Stimulated activated CD8-positive, alpha-beta memory T cell treated with anti-CD3 and anti-CD28 coated beads, Interleukin-15, amount 100 ng/mL, for 1 hour (primary cell): ENCODE results near the gene SRSF1.
"Not testable (repeated sequence)": the region's sequence is repeated elsewhere in the genome, so short reads cannot be mapped to it uniquely, and the experiment has no call there.

Source experiments
- DNase-seq: peaks from one replicate; pipeline ENCODE4 v3.0.0-alpha.2; 2020; ENCODE audit warnings: low read depth

The SRSF1 gene

DNA sequence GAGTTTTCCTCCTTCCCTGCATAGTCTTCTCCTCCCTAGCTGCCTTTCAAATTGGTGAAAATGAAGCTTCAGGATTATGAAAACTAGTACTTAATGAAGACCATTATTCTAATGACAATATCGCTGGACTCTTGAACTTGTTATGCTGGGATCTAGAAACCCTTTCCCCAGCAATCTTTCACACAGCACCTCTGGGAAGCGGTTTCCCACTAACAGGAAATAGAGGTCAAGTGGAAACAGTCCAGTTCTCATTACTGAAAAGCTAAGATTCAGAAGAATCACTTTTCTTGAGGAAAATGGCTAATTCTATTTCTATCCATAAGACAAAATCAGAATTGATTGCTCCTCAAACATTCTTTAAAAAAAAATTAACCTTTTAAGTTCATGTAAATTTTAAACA lies 17.0 kb downstream of the SRSF1 start:
- no peak for DNase-seq

DNA sequence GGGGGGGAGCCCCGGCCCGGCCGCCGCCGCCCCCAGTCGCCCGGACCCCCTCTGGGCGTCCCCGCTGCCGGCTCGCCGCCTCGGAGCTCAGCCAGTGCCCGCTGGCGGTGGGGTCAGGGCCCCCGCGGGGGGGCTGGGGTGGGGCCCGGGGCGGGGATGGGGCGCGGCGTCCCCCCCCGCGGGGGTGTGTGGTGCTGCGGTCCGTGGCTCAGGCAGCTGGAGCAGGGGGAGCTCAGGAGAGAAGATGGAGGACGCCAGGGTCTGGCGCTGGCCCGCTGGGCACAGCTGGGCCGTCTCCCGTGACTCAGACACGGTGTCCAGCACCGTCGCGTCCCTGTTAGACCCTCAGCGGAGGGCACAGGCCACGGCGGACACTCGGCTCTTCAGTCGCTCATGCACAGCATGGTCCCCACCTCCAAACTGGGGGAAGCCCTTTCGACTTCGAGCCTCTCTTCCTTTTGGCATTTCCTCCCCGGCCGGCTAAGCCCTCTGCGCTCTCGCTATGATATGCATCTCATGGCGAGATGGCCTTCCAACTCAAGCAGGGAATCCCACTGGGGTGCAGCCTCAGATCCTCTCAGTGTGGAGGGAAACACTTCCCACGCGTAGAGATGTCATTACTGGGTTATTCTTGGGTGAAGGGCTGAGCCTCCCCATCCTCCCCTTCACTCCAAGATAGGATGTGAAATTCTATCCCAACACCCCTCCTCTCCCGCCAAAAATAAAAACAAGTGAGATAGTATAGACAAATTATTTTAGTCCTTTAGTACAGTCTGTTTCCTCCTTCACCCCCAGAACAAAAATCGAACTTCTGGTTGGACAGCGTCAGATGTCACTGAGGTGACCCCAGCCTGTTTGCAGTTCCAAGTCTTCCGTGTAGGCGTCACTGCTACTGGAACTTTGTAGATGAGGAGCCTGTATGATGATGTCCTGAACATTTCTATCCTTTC lies 18.5 kb downstream of the SRSF1 start:
- peak; percentile 34 for DNase-seq

DNA sequence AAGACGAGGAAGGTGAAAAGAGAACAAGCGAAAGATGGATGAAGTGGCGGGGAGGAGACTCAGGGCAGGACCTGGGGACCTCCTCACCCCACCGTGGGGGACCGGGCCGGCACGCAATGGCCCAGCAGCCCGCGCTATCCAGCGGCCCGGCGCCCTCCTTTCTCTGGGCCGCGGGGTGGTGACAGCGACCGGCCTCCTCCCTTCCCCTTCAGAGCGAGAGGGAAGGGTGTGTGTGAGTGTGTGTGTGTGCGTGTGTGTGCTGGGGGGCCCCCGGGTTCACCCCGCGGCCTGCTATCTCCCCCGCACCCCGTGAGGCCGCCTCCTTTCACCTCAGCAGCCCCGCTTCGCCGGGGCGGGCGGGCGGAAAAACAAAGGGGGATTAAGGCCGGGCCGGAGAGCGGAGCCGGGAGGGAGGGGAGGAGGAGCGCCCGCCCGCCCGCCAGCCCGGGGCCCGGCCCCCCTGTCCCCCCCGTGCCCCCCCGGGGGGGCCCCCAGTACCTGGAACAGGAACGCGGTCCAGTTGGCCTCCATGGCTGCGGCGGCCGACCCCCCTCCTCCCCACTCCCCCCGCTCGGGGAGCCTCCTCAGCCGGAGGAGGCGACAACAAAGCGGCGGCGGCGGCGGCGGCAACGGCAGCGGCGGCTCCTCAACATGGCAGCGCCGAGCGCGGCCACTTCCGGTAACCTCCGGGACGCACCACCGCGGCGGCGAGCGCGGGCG lies 19.3 kb downstream of the SRSF1 start, which contains the start of gene VEZF1:
Gene VEZF1 (minus strand): TSS at position 674 of the 720 bp plus-strand sequence. CDS start 143 bp downstream, at position 531.
- peak; percentile 44 for DNase-seq

GRCh38 chr17:57986841-57987580 lies 20.0 kb downstream of the SRSF1 start:
- DNase-seq, result no peak

DNA sequence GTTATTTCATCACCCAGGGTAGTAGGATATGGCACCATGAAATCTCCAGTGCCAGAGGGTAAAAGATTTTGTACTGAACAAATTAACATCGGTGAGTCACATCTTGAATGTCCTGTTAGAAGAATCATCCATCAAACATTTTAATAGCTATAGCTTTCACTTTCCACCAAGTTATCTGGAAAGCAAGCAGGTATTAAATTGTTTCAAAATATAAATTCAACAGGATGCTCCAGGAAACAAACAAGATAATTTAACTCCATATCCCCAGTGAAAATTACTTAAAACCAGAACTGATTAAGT lies 21.4 kb downstream of the SRSF1 start:
- DNase-seq, result no peak

DNA sequence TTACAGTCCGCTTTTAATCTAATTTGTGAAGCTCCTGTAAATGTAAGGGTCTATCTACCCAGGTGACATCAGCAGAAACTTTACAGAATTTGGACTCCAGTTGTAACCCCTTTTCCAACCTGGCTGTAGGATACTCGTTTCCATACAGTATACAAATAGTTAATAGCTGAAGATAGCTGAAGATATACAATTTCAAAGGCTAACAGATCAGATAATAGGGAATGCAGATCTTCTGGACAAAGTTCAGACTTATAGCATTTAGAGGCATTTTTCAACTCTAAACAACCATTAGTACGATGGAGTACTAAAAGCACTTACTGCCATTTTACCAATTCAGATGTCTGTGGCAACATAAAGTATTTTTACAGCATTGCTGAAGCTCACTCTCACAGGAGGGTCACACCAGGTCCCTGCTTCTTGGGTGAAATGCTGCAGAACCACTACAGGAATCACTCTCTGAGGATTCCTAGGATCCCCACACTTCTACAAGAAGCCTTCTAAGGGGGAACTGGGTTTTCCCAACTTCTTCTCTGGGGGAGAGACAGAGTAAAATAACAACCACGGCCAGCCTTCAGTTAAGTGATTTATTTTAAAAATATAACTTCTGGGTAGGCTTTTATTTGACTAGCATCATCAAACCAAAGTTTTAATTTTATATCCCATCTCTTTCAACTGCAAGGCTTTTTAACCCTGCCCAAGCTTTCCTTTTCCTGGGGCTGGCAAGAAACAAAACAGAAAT lies 21.9 kb downstream of the SRSF1 start:
- no peak for DNase-seq

DNA sequence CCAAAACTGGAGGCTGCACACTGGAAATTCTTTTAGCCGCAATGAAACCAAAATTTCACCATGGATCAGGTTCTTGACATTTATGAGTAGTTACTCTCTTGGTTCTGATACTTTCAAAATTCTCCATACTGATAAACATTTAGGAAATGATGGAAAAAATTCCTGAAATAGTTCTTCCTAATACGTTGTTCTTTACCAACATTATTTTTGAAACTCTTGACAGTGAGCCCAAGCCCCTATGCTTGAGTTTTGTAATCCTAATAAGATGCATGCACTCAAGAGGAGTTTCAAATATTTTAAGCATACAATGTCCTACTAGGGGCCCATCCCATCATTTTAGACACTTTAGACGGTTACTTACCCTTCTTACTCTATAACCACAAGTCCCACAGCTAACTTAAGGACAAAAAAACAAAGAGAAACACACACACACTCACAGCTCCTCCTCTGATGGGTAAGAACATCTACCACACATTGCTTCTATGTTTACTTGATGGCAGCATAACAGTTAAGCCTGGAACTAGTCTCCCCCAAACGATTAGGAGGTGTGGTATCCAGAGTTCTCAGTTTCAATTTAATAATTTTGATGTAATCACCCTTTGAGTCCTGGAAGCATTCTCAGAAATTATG lies 22.7 kb downstream of the SRSF1 start:
- DNase-seq, result no peak

DNA sequence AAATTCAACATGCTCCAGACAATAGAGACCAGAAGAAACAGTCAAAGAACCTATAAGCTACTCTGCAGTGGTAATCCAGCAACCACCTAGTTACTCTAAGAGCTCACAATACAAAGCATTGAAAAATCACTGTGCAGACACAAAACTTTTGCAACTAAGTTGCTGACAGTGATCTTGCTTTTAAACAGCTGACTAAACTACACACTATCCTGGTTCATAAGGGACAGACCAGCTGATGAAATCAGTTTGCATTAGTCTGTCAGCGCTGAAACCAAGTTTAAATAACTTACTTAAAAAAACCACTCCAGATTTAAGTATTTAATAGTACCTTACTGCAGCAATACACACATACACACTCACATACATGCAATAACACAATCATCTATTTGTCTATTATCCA lies 23.6 kb downstream of the SRSF1 start:
- DNase-seq, result no peak

GRCh38 chr17:57982452-57983170 lies 24.4 kb downstream of the SRSF1 start:
- no peak for DNase-seq

DNA sequence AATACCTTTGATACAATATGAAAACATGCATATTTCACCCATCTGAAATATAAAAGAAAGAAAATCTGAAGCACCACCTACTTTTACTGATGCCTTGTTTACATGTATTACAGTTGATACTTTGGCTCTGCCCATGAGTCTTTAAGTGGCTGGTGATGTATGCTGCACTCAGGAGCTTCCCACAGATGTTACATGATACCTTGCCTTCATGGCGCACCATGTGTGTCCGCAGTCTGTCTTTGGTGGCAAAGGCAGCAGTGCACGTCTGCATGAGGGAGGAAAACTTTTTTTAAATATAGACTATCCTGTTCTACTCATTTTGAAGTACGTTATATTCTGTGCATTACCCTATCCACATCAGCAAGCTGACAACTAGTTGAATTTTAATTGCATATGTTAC lies 26.5 kb downstream of the SRSF1 start:
- DNase-seq, result no peak

DNA sequence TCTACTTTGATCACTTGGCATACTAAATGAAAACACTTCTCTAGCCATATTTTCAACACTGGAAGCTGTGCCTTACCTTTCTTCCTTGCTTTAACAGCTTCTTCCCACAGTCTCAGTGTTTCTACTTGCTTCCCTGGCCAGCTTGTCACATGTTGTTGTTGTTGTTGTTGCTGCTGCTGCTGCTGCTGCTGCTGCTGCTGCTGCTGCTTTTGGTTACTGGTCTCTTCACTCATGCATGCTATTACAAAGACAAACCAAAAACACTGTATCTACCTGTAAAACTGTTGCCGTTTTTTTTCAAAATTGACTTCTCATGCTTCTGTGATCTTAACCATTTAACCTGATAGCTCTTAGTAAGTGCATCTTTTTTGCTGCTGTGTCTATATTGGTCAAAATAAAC lies 28.0 kb downstream of the SRSF1 start:
- DNase-seq, result no peak

DNA sequence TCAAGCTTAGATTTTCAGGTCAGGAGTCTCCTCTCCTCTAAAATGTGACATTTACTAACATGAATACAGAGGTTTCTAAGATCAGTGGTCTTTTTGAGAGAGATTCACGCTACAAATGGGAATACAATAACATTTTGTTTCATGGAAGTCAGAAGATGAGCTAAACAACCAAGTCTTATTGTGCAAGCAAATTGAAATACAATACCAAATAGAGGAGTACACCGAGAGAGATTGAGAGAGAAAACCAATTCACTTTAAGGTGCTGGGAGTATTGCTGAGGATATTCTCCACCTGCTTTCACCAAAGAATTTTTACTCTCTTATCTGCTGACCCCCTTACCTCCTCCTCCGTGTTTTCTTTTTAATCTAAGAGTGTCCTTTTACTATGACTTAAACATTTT lies 30.5 kb downstream of the SRSF1 start:
- no peak for DNase-seq

- DNase-seq, result no peak
These were observed 32.0 kb downstream of the SRSF1 start for GRCh38 chr17:57975044-57975443.

DNA sequence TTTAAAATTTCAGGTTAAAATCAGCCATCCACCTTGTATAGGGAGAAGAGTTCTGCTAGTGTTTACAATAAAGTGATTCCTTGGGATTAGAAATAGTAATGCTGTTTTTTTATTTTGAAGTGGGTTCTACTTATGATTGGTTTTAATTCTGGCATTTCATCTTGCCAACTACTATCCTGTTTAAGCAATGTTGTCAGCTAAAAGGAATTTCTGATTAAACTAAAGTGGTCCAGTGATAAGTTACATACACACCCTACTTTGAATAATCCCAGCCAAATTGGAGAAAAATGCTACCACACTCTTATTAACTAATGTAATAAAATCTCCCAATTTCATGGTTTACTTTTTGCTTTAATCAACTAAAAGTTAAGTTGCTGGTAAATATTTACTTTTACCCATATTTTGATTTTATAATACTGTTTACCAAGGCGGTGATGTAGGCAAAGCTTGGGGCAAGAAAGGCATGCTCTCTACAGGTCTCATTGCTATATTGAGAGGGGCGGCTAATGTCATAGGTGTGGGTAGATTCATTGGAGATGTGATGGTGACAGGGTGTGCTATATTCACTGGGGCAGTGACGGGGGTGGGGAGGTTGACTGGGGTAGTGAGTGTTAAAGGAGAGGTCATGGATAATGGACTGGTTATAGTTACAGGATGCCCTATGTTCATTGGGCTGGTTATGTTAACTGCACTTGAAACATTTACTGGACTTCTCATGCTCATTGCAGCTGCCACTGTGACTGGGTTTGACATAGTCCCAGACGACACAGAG lies 32.8 kb downstream of the SRSF1 start:
- not testable (repeated sequence) for DNase-seq

- DNase-seq, result no peak
These were observed 34.9 kb downstream of the SRSF1 start for GRCh38 chr17:57972151-57972550.

GRCh38 chr17:57971572-57971971 lies 35.5 kb downstream of the SRSF1 start:
- DNase-seq, result no peak

DNA sequence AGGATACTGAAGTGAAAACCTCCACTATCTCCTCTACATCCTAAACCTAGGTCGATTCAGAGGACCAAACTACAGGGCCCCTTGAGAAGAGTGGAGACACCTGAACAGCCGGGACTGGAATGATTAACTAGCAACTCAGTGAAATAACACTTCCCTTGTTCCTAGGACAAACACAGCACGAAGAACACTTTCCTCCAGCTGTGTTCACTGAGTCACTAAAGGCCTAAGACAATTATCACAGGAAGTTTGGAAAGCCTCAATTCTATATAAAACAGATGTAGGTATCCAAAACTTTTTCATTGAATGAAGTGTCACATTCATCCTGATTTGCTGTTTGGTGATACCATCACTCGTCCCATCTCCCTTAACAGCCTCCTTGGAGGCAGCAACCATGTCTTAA lies 36.3 kb downstream of the SRSF1 start:
- DNase-seq, result no peak

DNA sequence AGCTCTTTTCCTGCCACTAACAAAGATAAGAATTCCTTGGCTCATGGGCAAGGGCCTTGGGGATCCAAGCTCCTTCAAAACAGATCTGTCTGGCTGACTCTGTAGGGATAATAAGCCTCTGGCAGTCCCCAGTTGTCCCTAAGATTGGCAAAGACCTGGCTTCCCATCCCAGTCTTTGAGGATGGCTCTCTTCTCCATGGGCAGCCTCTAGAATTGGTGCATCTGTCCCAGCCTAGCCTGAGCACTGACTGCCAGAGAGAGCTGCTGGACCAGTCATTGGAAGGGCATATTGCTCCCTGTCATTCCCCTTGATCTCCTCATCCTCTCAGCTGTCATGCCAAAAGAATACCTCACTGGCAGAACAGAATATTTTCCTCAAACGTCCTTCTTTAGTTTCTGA lies 38.6 kb downstream of the SRSF1 start:
- DNase-seq, result no peak

GRCh38 chr17:57966875-57967274 lies 40.2 kb downstream of the SRSF1 start:
- DNase-seq, result no peak

- DNase-seq, result no peak
These were observed 40.8 kb downstream of the SRSF1 start for GRCh38 chr17:57966246-57966645.
